Stimulated activated CD4-positive, alpha-beta T cell treated with anti-CD3 and anti-CD28 coated beads, Interleukin-2, amount 100 ng/mL, for 48 hours (primary cell): Measurements from ENCODE around the gene AP2S1.
"Not testable (repeated sequence)": the region's sequence is repeated elsewhere in the genome, so short reads cannot be mapped to it uniquely, and the experiment has no call there.

ENCODE experiments used
- DNase-seq, 2 donors: peaks; one replicate each; pipeline ENCODE4 v3.0.0-alpha.2; 2020

The AP2S1 gene

DNA sequence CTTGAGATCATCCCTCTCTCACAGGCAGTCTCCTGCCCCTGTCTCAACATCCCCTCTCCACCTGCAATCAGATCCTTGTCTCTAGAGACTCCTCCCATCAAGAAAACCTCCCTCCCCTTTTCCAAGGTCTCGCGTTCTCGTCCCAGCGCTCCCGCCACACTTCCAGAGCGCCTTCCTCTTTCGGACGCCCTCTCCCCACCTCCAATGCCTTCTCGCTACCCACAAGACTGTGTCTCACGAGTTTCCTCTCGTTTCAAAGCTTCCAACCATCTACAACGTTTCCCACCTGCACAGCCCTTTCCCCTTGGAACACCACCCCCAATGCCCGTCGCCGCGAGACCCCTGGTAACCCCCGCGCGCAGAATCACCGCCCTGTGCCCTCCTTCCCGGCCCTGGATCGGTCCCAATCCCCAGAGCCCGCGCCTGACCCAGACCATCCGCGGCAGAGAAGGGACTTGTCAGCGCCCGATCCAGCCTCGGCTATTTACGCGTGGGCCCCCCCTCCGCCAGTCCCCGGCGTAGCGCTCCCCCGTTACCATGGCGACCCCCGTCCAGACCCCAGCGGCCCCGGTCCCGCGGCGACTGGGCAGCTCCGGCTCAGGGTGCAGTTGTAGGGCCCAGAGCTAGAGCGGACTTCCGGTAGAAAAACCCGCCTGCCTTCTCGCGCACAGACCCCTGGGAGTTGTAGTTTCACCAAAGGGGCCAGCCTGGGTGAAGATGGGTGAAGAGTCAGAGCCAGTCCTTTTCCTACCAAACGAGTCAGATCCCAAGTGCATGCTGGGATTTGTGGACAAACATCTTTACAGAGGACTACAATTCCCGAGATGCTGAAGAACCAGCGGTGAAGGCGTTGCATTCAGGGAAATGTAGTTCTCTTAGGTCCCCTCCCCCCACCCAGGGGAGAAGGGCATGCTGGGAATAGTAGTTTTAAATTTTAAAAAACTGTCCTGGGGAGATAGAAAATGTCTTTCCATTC is at the start of gene AP2S1:
AP2S1 (minus strand) TSS at position 619 of the 976 bp plus-strand sequence; CDS start at position 539, 80 bp downstream.
- DNase-seq, result peak; percentile 82 to 88

DNA sequence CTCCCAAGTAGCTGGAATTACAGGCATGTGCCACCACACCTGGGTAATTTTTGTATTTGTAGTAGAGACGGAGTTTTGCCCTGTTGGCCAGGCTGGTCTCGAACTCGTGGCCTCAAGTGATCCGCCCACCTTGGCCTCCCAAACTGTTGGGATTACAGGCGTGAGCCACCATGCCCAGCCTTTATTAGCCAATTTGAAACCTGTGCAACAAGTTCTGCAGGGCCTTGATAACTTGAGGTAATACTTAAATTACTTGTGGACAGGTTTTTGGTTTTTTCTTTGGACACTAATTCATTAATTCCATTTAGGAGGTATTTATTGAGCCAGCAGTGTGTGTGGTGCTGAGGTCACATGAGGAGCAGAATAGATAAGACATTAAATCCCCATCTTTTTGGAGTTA is 49.7 kb upstream of the AP2S1 start:
- DNase-seq, result no peak

DNA sequence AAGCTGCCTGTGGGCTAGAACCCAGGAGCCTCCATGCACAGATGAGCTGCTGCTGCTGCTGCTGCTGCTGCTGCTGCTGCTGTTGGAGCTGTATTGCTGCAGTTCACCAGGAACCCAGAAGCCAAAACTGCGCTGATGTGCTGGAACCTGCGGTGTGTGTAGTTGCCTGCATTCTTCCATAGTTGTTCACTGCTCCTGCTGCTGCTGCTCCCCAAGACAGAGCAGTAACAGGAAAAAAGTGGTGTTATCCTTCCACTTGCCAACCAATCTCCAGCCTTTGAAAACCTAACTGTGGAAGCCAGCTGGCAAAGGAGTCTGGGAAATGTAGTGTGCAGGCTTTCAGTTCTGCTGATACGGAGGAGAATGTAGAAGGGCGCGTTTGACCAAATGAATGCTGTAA is 48.1 kb upstream of the AP2S1 start:
- no peak for DNase-seq

DNA sequence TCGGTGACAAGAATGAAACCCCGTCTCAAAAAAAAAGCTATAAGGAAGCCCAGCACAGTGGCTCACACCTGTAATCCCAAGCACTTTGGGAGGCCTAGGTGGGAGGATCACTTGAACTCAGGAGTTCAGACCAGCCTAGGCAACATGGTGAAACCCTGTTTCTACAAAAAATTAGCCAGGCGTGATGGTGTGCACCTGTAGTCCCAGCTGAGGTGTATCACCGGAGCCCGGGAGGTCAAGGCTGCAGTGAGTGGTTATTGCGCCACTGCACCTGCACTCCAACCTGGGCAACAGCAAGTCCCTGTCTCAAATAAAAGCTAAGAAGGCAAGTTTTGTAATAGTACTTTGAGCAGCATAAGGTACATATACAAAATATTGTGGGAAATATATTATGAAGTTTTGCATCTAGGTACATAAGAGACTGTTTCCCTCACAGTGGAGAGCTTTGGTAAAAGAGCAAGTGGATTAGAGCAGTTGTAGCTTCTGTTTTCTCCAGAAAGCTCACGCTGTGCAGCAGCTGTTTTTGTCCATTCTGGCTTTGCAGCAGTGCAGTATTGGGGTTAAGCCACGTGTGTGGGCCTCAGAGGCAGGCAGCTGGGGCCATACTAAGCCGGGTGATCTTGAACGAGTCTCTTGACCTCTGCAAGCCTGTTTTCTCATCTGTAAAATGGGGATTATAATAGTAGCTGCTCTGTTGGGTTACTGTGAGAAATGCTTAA is 45.6 kb upstream of the AP2S1 start:
- DNase-seq, result no peak

DNA sequence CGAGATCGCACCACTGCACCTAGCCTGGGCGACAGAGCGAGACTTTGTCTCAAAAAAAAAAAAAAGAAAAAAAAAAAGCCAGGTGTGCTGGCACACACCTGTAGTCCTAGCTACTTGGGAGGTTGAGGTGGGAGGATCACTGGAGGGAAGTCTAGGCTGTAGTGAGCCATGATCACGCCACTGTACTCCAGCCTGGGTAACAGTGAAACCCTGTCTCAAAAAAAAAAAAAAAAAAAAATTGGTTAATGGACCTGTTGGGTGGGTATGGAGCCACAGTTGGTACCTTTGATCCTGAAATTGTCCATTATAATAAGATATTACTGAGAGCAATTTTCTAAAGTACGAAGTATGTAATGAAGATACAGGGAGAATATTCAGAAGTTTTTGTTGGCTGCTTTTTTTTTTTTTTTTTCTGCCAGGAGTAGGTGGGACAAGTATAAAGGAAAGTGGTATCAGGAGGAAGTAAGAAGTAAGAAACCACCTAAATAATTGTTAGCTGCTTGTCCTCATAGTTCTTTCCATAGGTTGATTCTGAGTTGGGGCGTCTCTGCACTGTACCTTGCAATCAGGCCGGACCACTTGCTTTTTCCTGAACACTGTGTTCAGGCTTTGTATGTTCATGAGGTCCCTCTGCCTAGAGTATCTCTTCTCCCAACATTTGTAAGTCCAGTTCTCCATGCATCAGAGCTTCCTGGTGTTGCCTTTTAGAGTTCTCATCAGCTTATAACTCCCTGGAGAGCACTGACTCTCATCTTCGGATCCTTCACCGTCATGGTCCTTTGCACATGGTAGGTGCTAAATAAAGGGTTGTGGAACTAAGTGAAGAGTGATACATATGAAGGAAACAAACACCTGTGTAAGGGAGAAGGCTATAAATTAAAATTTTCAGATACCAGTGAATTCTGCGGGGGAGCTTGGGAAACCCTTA is 41.9 kb upstream of the AP2S1 start:
- DNase-seq, result no peak

DNA sequence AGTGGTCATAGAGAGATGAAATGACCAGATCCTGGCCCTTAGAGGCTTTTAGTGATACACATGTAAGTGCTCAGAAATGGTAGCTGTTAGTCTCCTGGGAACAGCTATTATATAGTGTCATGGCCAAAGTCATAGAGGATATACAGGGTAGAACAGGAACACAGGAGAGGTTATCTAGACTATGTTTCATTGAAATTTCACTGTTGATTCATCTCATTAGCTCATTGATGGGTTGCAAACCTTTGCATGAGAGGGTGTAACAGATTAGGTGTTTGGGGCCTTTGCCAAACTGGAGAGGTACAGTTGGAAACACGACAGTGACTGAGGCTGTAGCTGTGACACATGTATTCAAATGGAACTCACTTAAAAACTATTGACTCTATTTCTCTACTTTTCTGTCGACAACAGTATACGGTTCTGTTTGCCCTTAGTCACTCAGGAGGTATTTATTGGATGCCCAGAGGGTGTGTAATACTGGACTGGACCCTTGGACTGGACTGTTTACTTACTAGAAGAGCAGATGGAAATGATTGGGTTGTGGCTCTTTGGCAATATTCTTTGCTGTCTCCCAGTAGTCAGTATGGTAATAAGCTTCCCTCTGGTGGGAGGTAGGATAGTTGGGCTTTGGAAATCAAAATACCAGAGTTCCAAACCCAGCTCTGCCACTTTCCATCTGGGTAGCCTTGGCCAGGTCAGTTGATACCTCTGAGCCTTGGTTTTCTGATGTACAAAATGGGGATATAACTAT is 40.0 kb upstream of the AP2S1 start:
- no peak for DNase-seq

DNA sequence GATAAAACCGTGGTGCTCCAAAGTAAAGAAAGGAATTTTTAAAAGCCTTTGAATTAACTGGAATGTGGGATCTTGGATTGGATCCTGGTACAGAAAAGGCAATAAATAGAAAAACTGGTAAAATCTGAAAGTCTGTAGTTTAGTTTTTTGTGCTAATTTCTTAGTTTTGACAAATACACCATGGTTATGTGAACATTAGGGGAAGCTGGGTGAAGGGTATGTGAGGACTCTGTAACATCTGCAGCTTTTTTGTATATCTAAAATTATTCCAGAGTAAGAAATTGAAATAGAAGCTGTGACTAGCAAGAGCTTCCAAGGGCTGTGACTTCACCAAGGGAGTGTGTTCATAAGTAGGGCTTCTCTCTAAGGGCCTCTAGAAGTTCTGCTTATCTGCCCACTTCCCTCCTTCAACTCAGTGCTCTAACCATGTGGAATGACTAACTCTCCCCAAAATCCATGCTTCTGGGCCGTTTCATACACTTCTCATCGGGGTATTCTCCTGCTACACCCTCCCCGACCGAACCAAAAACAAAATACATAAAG is 36.7 kb upstream of the AP2S1 start:
- DNase-seq, result no peak

DNA sequence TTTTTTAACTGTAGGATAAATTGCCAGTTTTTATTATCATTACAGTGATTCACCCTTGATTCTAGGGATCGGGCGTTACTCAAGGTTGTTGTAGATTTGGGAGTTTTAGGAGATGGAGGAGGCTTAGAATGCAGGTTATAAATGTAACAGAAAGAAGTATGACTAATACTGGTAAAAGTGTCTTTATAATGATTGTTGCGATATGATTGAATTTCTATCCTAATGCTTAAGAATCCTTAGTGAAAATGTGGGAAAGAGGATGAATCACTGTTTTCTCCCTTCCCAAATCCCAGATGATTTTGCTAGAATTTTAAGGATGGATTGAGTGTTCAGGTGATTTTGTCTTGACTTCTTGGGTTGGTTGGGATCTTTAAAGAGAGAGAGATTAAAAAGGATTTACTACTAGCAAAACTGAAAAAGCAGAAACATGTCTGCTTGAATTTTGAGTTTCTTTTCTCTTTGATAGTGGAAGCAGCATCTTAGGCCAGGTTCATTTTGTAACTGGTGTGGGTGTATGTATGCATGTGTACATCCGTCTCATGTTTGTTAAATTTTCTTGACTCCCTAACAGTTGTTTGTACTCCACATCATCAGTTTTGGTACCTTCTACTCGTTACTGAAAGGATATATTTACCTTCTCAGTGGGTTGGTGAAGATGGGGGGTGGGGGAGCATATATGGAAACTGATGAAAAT is 36.0 kb upstream of the AP2S1 start:
- no peak for DNase-seq

DNA sequence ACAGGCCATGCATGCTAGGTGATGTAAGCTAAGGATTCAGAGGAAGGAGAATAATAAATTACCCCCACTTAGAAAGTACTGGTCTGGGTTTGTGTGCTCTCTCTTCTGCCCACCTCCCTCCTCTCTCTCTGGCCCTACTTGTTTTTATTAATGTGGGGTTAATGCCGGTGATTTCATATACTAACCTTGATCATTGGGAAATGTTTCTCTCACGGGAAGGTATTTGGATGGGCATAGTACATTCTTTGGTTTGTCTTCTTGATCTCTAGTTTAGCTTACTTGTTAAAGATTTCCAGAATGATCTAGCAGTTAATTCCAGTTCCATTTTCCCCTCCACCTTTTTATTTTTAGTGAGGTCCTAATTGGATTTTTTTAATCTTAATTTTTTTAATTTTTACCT is 34.8 kb upstream of the AP2S1 start:
- no peak for DNase-seq

DNA sequence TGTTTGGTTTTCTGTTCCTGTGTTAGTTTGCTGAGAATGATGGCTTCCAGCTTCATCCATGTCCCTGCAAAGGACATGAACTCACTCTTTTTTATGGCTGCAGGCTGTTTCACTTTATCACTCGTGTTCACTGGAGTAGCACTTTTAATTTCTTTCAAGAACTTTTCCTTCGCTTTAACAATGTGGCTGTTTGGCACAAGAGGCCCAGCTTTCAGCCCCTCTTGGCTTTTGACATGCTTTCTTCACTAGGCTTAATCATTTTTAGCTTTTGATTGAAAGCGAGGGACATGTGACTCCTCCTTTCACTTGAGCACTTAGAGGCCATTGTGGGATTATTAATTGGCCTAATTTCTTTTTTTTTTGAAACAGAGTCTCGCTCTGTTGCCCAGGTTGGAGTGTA is 32.1 kb upstream of the AP2S1 start:
- not testable (repeated sequence) for DNase-seq

DNA sequence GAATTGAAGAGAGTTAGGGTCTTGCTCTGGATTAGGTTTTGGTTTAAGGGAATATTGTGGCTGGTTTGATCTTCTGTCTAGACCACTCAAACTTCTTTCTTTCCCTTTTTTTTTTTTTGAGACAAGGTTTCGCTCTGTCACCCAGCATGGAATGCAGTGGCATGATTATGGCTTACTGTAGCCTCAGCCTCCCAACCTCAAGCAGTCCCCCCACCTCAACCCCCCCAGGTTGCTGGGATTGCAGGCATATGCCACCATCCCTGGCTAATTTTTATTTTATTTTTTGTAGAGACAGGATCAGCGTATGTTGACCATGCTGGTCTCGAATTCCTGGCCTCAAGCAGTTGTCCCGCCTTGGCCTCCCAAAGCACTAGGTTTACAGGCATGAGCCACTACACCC is 31.4 kb upstream of the AP2S1 start:
- no peak for DNase-seq

DNA sequence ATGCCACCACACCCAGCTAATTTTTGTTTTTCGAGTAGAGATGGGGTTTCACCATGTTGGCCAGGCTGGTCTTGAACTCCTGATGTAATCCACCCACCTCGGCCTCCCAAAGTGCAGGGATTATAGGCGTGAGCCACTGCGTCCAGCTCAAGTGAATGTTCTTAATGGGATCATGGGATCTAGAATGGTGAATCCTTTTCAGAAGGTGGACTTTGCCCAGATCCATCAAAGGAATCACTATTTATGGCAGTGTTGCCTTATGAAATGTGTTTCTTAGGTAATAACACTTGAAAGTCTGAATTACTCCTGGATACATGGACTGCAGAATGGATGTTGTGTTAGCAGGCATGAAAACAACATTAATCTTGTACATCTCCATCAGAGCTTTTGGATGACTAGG is 30.4 kb upstream of the AP2S1 start:
- DNase-seq, result no peak

DNA sequence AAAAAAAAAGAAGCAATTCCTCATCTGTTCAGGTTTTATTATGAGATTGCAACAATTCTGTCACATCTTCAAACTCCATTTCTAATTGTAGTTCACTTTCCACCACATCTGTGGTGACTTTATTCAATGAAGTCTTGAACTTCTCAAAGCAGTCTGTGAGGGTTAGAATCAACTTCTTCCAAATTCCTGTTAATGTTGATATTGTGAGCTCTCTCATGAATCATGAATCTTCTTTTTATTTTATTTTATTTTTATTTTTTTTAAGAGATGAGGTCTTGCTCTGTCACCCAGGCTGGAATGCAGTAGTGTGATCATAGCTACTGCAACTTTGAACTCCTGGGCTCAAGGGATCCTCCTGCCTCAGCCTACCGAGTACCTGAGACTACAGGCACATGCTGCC is 29.8 kb upstream of the AP2S1 start:
- DNase-seq, result no peak

DNA sequence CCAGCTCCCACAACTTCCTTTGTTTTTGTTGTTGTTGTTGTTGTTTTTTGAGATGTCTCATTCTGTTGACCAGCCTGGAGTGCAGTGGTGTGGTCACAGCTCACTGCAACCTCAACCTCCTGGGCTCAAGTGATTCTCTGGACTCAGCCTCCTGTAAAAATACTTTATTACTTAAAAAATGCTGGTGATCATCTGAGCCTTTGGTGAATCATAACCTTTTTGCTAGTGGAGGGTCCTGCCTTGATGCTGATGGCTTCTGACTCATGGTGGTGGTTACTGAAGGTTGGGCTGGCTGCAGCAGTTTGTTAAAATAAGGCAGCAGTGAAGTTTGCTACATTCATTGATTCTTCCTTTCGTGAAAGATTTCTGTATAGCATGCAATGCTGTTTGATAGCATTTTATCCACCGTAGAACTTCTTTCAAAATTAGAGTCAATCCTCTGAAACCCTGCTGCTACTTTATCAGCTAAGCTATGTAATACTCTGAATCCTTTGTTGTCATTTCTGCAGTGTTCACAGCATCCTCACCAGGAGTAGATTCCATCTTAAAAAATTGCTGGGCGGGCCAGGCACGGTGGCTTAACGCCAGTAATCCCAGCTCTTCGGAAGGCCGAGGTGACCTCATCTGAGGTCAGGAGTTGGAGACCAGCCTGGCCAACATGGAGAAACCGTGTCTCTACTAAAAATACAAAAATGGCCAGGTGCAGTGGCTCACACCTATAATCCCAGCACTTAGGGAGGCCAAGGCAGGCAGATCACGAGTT is 28.1 kb upstream of the AP2S1 start:
- no peak for DNase-seq

DNA sequence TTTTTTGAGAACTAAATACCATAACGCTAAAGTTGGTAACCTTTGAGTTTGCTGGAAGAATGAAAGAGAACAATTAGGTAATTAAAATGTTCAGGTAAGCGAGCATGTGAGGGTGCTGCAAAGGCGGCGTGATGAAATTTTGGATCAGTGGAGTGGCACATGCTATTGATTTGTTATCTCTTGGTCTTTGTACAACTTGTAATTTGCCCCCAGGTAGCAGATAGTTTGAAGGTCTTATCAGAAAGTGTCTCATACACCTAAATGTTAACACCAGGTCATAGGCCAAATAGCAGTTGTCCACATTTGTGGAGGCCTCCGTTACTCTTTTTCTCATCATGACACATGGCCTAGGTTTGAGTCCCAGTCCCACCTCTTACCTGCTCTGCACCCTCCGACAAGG is 25.0 kb upstream of the AP2S1 start:
- no peak for DNase-seq

DNA sequence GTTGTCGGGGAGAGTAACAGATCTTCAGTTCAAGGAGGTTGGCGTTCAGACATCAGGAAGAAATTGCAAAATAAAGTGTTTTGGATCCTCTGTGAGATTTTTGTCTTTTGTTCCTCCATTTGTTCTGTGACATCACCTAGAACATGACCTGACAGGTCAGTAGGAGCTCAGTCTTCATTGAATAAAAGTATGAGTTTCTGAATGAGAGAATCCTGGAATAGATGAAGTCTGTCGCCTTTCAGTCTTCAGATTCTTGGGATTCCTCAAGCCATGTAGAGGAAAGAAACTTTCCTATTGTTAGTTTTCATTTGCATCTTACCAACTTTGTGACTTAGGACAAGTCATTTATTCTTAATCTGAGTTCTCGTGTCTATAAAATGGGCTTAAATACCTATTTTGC is 24.6 kb upstream of the AP2S1 start:
- no peak for DNase-seq

DNA sequence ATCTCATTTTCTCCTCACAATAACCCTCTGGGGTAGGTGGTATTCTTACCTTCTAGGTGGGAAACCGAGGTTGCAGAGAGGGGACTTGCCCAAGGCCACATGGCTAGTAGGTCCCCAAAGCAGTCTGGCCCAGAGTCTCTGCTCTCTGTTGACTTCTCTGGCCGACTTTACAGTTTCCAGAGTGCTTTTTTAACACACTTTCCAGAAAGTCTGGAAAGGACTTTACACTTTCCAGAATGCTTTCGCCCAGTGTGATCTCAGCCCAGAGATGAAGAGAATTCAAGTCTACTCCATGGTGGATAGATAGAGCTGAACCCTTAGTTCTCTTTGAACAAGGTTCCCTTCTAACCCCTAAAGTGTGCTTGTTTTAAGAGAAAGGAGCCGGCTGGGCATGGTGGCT is 22.3 kb upstream of the AP2S1 start:
- no peak for DNase-seq

DNA sequence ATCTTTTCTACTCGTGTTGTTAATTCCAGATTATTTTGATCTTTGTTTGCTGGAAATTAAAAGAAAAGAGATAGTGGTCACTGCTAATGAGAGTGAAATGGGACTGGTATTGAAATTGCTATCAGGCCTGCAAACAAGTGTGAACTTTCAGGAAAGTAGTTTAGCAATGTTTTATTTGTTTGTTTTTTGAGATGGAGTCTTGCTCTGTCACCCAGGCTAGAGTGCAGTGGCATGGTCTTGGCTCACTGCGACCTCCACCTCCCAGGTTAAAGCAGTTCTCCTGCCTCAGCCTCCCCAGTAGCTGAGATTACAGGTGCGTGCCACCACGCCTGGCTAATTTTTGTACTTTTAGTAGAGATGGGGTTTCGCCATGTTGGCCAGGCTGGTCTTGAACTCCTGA is 20.5 kb upstream of the AP2S1 start:
- DNase-seq, result not testable (repeated sequence)

DNA sequence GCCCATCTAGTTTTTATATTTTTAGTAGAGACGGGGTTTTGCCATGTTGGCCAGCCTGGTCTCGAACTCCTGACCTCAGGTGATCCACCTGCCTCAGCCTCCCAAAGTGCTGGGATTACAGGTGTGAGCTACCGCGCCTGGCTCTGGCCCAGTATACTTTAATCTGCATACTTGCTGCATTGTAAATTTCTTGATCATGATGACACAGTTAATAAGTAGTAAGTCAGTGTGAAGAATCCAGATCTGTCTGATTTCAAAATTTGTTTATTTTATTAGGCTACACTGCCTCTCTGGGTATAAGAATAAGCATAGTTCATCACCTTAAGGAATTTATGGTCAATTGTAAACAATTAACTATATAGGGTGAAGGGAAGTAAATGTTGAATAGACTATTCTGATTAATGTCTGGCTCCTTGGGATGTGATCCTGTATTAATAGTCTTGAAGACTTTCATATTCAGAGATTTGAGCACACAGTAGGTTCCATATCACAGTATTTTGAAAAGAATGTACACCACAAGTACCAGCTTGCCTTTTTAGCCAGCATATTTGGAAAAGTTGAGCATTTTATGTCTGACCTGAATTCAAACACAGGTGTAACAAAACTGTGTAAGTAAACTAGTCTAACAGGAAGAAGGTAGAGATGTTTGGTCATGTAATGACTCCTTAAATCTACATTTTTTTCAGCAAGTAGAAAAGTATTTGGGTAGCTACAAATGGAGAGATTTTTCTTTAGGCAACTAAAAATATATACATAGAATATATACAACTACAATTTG is 17.6 kb upstream of the AP2S1 start:
- DNase-seq, result no peak

DNA sequence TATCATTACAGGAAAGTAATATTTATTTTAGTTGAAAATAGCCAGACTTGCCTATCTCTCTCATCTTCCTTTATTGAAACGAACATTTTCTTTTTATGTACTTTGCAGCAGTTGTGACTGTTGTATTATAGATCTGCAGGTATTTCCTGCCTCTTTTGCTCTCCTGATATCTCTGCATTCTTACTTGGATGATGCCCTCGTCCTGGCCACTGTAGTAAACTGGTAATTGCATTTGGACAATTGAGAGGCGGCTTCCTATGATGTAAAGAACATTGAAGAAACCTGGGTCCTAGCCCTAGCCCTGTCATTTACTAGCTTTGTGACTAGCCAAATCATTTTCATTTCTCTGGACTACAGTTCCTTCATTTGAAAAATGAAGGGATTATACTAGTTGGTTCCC is 16.5 kb upstream of the AP2S1 start:
- DNase-seq, result no peak
